ENCODE results near the gene SOHLH2.

Gene SOHLH2, protein sequence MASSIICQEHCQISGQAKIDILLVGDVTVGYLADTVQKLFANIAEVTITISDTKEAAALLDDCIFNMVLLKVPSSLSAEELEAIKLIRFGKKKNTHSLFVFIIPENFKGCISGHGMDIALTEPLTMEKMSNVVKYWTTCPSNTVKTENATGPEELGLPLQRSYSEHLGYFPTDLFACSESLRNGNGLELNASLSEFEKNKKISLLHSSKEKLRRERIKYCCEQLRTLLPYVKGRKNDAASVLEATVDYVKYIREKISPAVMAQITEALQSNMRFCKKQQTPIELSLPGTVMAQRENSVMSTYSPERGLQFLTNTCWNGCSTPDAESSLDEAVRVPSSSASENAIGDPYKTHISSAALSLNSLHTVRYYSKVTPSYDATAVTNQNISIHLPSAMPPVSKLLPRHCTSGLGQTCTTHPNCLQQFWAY

DNA sequence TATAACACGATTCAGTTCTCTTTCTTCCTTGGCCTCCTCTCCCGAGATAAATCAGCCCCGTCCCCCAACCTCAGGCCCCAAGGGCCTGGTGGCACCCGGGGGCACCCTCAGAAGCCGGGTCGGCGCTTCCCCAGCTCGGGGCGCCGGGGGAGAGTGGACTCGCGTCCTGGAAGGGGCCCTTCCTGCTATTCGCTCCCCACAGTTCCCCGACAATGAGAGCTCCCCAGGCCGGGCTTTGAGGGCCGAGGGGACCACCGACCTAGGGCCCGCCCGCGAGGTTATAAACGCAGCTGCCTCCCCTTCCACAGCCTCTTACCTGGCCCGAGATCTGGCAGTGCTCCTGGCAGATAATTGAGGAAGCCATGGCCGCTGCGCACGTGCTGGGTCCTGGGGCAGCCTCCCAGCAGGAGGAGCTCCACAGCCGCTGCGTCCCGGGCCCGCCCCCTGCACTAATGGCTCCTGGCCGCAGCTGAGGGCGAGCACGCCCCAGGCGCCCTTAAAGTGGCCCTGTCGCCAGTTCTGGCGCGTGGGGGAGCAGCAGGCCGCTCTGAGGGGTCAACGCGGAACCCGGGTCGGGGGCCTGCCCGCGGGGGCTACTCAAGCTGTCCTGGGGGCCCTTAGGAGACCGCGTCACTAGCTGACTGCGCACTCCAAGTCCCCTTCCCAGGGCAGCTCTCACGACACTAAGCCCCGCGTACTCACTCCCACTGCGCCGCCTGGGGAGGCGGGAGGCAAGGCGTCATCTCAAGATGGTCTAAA is at the start of gene SOHLH2:
Gene SOHLH2 (minus strand): TSS at position 394 of the 759 bp plus-strand sequence. CDS start 30 bp downstream, at position 364.
- DNase-seq, result no peak

DNA sequence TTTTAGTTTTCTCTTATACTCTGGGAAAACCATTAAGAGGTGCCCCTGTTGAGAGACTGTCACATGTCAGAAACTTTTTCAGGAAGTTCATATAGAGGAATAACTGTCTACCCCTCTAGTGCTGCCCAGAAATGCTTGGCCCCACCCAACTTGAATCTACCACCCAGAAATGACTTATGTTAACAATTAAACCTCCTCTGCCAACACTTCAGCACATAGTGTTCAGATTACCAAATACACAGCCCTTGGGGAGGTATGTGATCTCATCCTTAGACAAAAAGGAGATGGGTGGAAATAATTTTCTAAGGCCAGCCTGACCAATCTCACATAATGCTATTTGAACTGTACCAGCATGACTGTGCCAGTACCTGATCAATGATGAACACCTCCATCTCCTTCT is 47.6 kb upstream of the SOHLH2 start:
- no peak for DNase-seq

DNA sequence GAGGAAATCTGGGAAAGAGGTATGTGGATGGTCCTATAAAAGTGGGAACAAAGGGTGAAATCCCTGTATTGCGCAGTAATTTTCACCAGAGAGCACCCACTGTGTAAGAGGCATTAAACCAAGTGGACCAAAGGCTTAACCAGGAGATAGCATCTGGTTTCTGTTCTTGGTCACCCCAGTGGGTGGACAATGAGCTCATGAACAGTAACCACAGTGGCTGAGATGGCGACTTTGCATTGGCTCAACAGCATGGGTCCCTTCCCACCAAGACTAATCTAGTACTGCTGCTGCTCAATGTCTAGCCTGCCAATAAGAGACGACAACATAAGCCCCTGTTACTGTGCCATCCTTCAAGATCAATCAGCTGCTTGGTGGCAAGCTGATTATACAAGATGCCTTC is 46.7 kb upstream of the SOHLH2 start:
- DNase-seq, result no peak

DNA sequence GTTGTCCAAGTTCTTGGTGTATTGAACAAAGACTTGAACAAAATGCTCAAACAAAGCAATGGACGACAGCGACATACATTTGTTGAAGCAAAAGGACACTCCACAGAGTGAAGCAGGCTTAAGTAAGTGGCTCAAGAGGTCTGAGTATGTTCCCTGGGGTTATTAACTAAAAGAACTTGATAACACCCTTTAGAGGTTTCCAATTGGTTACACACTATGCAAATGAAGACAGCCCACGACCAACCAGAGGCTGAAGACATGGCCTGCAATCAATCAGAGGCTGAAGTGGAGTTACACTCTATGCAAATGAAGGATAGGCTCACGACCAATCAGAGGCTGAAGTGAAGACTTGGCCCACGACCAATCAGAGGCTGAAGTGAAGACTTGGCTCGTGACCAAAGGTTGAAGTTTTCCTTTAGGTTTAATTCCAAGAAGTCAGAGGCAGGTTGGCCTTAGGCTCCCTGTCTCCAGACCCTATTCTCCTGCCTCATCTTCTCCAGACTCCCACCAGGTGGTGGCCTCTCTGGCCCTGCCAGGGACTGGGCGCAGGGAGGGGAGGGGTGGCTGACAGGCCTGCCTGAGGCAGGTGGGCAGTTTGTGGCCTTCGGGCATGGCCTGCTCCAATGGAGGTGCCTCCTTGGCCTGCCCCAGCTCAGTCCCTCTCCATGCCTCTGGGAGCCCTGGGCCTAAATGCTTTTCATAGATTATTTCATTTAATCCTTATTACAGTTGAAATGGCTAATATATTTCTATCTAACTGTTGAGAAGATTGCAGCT is 45.2 kb upstream of the SOHLH2 start:
- no peak for DNase-seq

DNA sequence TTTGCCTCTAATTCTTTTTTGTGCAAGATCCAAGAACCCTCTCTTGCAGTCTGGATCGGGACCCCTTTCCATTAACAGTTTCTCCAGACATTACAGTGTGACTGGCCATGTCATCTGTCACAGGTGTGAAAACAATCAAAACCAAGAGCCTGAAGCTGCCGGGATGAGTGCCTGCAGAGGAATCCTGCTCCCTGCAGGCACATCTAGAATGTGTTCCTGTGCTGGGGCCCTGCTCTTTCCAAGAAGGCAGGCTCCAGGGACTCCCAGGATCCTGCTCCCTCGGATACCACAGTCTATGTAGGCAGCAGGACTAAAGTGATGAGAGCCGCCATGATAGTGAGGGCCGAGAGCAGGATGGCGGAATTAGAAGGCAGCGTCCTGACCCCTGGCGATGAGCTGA is 44.5 kb upstream of the SOHLH2 start:
- no peak for DNase-seq

DNA sequence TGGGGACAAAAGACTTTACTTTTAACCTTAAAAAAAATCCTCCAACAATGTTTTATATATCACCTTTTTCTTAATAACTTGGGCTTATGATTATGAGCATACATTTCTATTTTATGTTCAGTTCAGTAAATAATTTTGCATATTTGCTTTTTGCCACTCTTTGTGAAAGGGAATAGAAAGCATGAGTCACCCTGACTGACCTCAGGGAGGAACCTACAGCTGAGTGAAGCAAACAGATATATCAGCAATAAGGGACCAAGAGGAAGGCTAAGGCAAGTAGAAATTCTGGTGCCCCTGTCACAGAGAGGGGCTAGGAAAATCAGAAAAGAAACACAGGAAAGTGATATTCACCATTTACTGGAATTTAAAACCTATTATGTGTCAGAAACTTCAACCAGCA is 37.2 kb upstream of the SOHLH2 start:
- no peak for DNase-seq

DNA sequence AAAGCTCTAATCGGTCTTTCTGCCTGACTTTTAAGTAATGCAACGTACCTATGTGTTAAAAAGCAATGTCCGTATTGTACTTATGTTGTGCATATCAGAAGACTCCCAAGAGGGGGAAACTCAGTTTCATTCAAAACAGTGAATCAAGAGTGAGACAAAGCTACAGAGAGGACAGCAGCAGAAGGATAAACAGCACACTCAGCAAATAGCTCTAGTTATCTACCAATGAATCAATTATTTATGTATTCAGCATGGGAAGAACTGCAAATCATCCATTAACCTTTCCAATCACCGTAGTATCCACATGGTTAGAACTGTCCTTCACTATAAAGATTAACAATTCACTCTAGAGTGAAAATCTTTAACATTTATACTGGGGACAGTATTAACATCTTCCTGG is 36.7 kb upstream of the SOHLH2 start:
- DNase-seq, result no peak

DNA sequence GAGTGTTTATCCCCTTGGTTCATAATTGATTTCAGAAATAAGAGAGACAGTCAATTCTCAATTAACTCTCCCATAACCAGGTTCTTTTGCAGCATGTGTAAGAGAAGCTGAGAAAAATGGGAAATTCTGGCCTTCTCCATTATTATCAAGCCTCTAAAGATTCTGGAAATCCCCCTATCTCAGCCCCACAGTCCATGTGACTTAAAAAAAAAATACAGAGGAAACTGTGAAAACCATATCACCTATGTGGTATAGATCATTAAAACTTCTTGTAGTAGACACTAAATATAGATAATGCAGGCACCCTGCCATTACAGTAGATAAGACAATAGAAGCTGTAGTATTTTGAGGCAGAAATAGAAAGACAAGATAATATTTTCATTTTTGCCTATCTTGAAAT is 34.3 kb upstream of the SOHLH2 start:
- no peak for DNase-seq

DNA sequence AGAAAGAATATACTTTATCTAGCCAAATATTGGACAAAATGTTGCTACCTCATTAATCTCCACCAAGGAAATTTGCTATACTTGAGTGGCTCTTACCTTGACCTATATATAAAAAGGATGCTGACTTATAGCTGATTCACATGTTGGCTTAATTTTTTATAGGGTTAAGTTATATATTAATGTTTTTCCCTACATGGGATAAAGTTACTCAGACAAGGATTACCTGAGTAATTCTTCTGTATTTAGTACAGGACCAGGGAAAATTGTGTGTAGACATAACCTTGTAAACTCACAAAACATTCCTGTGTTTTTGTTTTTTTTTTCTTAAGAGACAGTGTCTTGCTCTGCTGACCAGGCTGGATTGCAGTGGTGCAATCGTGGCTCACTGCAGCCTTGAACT is 30.6 kb upstream of the SOHLH2 start:
- no peak for DNase-seq

DNA sequence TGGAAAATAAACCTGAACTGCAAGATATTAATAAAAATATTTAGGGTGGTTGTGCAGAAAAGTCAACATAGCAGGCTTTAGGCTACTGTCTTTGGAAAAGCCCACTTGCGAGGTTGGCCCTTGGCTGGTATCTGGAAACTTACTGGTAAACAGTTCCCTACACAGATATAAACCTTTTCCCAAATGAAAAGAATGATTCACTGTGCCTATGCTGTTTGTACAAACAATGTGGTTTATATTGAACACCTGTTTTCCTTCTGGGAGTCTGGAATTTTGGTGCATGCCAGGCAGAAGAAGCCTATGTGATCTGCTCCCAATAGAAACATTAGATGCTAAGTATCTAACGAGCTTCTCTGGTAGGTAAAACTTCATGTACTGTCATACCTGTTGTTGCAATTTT is 29.7 kb upstream of the SOHLH2 start:
- no peak for DNase-seq

DNA sequence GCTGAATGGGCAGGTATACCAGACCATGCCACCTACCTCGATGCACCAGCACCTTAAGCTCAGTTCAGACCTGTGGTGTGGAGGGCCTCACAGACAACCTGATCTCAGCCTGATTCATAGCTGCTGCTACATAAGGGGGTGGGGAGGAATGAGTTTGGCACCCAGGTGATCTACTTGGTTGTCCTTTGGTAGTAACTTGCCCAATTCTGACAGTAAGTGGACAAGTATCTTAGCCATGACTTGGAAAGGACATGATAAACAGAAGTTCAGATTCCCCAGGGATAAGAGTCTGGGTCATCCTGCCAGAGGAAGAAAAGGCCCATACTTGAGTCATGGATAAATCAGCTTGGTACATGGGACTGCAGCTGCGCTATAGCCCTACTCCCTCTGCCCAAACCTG is 28.4 kb upstream of the SOHLH2 start:
- no peak for DNase-seq

DNA sequence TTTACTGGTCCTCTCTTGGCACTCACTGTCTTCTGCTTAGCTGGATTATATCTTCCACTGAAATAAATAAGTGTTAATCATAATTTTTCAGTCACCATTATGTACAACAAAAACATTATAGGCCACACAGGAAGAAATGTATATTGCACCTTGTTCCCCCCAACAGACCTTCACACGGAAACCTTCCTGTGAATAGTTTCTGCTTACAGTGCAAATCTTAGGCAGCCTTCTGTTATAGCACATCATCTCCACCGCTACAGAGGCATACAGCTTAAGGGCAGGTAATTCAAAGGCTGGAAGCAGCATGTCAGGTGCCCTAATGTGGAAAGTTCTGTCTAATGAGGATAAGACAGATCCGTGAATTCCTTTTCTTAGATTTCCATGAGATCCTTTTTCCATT is 16.9 kb upstream of the SOHLH2 start:
- DNase-seq, result no peak

DNA sequence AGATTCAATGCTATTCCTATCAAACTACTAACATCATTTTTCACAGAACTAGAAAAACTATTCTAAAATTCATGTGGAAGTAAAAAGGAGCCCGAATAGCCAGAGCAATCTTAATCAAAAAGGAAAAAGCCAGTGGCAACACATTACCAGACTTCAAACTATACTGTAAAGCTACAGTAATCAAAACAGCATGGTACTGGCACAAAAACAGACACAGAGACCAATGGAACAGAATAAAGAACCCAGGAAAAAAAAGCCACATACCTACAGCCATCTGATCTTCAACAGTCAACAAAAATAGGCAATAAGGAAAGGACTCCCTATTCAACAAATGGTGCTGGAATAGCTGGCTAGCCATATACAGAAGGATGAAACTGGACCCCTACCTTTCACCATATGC is 10.4 kb upstream of the SOHLH2 start:
- no peak for DNase-seq

DNA sequence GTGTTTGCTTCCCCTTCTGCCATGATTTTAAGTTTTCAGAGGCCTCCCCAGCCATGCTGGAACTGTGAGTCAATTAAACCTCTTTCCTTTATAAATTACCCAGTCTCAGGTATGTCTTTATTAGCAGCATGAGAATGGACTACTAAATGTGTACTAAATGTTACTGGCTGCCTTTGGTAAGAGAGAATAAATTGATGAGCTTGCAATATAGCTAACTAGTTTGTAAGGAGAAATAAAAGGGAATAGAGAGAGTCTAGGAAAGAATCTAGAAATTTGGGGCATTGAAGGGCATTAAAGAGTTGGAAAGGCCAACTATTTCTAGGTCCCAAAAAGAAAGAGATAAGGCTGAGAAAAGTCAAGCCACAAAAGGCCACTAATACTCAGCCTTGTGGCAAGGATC is 5.5 kb upstream of the SOHLH2 start:
- no peak for DNase-seq

DNA sequence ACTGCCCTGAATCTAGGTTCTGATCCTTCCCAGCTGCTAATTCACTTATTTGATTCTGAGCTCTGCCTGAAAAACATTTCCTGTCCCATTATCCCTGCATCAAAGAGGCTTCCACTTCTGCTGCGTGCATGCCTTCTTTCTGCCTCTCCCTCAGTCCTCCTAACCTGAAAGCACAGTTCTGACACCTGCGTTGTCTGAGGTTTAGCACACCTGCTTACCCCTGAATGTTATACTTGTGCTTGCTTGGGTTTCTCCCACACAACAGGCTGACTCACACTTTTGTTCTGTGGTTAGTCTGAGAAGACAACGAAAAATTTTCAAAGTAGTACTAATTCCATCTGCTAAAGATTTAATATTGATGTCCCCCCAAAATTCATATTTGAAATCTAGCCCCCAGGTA is 3.1 kb upstream of the SOHLH2 start:
- DNase-seq, result no peak

DNA sequence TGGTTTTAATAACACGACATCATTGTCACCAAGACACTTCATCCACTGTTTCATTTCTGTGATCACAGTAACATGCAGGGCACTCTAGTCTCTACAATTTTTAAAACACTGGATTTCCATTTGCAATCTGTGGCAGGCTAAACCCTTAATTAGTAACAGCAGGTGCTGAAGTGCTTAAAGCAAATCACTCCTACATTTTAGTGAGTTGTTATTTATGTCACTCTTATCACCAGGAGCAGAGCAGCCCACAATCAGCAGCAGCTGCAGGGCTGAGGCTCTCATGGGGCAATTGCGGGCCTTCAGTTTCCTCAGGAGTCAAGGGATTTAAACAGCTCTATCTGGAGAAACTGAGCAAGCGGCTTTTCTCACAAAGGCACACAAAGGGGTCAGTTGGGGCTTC is 1.6 kb downstream of the SOHLH2 start:
- DNase-seq, result no peak

DNA sequence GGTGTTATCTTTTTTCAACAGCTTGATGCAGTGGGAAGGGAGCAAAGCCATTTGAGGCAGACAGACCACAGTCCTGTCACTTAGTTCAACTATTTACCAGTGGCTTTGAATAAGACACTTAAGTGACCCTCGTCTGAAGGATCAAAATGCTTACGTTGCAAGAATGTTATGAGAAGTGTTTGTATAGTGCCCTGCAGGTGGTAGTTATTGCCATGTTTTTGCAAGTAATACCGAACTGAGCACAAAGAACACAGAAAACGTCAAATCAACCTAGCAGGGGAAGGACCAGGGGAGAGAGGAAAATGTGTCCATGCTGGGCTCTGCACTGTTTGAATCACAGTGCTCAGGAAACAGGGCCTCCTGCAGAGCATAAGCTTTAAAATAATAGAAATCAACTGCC is 2.8 kb downstream of the SOHLH2 start:
- no peak for DNase-seq

DNA sequence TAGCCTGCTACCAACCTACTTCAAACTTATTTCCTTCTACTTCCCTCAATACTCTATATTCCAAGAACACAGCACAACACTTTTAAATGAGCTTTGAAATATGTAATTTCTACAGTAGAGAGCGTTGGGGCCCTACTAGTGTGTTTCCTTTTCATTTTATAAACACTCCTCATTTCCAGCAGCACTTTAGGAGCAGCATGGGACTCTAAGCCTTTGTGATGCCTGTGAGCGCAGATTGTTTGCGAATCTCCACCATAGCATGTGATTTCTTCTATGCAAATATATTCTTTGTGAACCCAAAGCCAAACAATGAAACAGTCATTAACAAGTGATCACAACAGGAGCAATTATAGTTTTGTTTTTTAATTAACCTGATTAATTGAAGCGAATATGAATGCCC is 3.6 kb downstream of the SOHLH2 start:
- no peak for DNase-seq

DNA sequence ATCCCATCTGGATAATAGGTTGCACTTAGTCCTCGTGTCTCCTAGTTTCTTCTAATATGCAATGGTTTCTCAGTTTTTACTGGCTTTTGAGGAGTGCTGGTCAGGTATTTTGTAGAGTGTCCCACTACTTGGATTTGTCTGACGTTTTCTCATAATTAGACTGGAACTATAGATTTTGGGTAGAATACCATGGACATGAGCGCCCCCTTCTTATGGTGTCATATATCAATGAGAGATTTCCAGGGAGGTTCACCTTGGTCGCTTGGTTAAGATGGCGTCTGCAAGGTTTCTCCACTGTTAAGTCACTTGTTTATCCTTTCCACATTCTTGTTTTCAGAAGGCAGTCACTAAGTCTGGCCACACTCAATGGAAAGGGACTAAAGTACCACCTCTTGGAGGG is 6.7 kb downstream of the SOHLH2 start:
- no peak for DNase-seq

DNA sequence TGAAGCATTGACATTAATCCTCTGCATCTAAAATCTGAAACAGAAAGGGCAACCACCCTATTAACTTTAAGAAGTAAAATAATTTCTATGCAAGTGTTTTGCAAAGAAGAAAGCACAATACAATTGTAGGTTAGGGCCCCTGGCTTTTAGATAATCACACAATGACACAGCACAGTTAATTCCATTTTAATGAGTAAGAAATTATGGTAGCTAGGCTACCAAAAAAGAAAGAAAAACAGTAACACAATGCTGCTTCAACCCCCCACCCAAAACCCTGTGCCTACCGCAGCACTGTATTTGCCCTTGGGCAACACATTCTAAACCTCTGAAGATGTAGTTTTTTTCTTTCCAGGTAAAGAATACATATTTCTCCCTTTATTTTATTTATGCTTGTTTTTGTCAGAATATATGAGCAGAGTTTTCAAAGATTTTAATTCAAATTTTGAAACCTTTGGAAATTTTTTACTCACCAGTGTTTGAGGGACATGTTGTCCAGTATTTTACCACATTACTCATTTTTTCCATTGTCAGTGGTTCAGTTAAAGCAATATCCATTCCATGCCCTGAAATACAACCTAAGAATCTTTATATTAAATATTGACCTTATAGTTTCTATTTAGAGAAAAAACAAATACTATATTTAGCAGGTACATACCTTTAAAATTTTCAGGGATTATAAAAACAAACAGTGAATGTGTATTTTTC is 21.1 kb downstream of the SOHLH2 start:
- DNase-seq, result no peak

DNA sequence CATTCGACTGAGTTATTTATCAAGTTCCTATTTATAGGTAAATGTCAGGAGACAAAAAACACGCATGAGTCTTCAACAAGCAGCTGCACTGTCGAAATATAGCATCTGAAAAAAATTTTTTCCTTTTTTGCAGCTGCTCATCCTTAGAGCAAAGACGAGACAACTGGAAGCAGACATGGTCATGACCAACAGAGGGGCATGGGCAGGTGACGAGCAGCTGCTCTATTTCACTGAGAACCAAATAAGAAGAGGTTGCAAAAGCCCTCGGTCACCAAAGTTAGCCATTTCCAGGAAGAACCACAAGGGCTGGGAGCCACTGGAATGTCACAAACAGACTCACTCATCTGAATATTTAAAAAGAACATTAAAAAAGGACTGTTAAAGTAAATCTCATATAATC is 22.2 kb downstream of the SOHLH2 start:
- no peak for DNase-seq

DNA sequence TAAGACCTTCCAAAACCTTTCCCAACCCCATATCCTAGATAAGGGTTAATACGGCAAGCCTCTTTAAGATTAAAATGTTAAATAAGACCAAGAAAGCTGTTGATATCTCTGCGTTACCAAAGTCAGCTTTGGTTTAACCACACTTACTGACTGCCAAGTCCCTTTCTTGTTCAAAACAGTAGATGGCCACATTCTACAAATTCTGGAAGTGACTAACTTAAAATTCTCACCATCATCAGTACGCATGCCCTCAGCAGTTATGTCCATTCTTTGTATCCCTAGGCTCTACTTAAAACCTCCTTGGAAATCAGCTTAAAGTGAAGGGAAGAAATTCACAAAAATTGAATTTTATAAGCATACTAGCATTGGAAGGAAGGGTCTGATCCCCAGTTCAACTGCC is 23.6 kb downstream of the SOHLH2 start:
- DNase-seq, result no peak

DNA sequence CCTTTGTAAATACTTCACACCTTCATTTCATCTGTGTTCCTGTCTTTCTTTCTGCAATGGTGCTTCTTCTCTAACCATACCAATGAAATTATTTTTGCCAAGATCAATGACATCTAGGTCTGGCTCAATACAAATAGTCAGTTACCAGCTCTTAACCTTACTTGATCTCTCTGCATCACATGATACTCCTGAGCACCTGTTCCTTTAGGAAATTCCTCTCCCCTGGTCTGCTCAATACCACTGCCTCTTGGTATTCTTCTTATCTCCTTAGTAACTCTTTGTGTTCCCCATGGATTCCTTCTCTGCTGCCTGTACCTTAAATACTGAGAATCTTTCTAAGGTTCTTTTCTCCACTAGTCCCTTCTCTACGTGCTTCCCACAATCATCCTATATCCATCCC is 25.9 kb downstream of the SOHLH2 start:
- DNase-seq, result no peak

Measured in NCI-H2171 (cell line).